ENCODE data around the gene NOL4L.

- TF ChIP-seq POLR2AphosphoS5 (IDR thresholded peaks at IDR 0.05) (no peak), CTCF (IDR thresholded peaks at IDR 0.05) (no peak)
These were observed 157.1 kb downstream of the NOL4L start for GRCh38 chr20:32427996-32428395.
